WTC11 (cell line): ENCODE data around the gene MYPOP. TPM values are rescaled to one million over a fixed set of nuclear protein-coding genes. Genes with fewer than 3 reads are reported as not detected.
"Not testable (repeated sequence)": the region's sequence is repeated elsewhere in the genome, so short reads cannot be mapped to it uniquely, and the experiment has no call there.

ENCODE experiments used
- ATAC-seq: fragments of 200-7000 bp; cut with Tn5 transposase; 2 replicates; pipeline ENCODE4 v1.10.0; 2021; ENCODE audit warnings: mild to moderate bottlenecking, moderate library complexity
- CTCF ChIA-PET: fragments of 300-600 bp; sonication (Branson Sonifier 250); formaldehyde crosslinking; loops from one replicate; lab custom pipeline; 2021; ENCODE audit warnings: antibody characterized with exemption; lab: Charles Lee
- POLR2A ChIA-PET: fragments of 350-600 bp; sonication (Branson Sonifier 250); formaldehyde crosslinking; loops from one replicate; lab custom pipeline; 2021; ENCODE audit warnings: antibody characterized with exemption; lab: Charles Lee
- DNase-seq: peaks from one replicate; pipeline ENCODE4 v3.0.0; 2021; ENCODE audit warnings: low spot score
- H3K27ac Mint-ChIP-seq: 2 replicates; pipeline ENCODE4 v1.8.0; 2021; ENCODE audit warnings: mixed read lengths
- H3K27me3 Mint-ChIP-seq: 2 replicates; pipeline ENCODE4 v1.8.0; 2021; ENCODE audit warnings: low read depth, mild to moderate bottlenecking, moderate library complexity, mixed read lengths
- H3K36me3 Mint-ChIP-seq: 2 replicates; pipeline ENCODE4 v1.8.0; 2021; ENCODE audit warnings: mixed read lengths
- H3K4me1 Mint-ChIP-seq: 2 replicates; pipeline ENCODE4 v1.8.0; 2022; ENCODE audit warnings: mixed read lengths
- H3K4me3 Mint-ChIP-seq: 2 replicates; pipeline ENCODE4 v1.8.0; 2021; ENCODE audit warnings: mild to moderate bottlenecking, moderate library complexity, mixed read lengths
- H3K9me3 Mint-ChIP-seq: 2 replicates; pipeline ENCODE4 v1.8.0; 2021; ENCODE audit warnings: mixed read lengths
- CREM ChIP-seq: sonication (generic); formaldehyde crosslinking; IDR thresholded peaks from 2 replicates; pipeline ENCODE4 v1.8.1; 2022; ENCODE audit warnings: mild to moderate bottlenecking, missing genetic modification reagents, moderate library complexity
- ETV6 ChIP-seq: sonication (generic); formaldehyde crosslinking; IDR thresholded peaks from 2 replicates; pipeline ENCODE4 v1.8.1; 2022; ENCODE audit warnings: mild to moderate bottlenecking, missing genetic modification reagents
- FOXJ3 ChIP-seq: sonication (generic); formaldehyde crosslinking; IDR thresholded peaks from 2 replicates; pipeline ENCODE4 v1.9.0; 2021; ENCODE audit warnings: missing genetic modification reagents, mild to moderate bottlenecking, borderline replicate concordance
- JAZF1 ChIP-seq: fragments of 250-450 bp; sonication (Bioruptor Pico); IDR thresholded peaks from 2 replicates; pipeline ENCODE4 v1.9.0; 2021; ENCODE audit warnings: moderate library complexity, mild to moderate bottlenecking, inconsistent platforms
- JUN ChIP-seq: sonication (generic); formaldehyde crosslinking; IDR thresholded peaks from 2 replicates; pipeline ENCODE4 v1.8.0; 2023; ENCODE audit warnings: mild to moderate bottlenecking, missing genetic modification reagents
- NR1H2 ChIP-seq: sonication (generic); formaldehyde crosslinking; IDR thresholded peaks from 2 replicates; pipeline ENCODE4 v1.9.0; 2021; ENCODE audit warnings: mild to moderate bottlenecking, moderate library complexity, missing genetic modification reagents
- PRRX2 ChIP-seq: fragments of 250-450 bp; sonication (Bioruptor Pico); IDR thresholded peaks from 2 replicates; pipeline ENCODE4 v1.8.0; 2021; ENCODE audit warnings: mild to moderate bottlenecking
- SMAD4 ChIP-seq: sonication (generic); formaldehyde crosslinking; IDR thresholded peaks from 2 replicates; pipeline ENCODE4 v1.8.0; 2022; ENCODE audit warnings: mild to moderate bottlenecking, missing genetic modification reagents
- TCF7 ChIP-seq: sonication (generic); formaldehyde crosslinking; IDR thresholded peaks from 2 replicates; pipeline ENCODE4 v1.8.0; 2022; ENCODE audit warnings: mild to moderate bottlenecking, low read depth, missing genetic modification reagents, moderate library complexity
- ZNF219 ChIP-seq: sonication (generic); formaldehyde crosslinking; IDR thresholded peaks from 2 replicates; pipeline ENCODE4 v1.8.0; 2023; ENCODE audit warnings: missing genetic modification reagents, mild to moderate bottlenecking, borderline replicate concordance
- ZNF317 ChIP-seq: sonication (generic); formaldehyde crosslinking; IDR thresholded peaks from 2 replicates; pipeline ENCODE4 v1.8.1; 2023; ENCODE audit warnings: low read depth, mild to moderate bottlenecking, moderate library complexity, missing genetic modification reagents, borderline replicate concordance
- ZNF396 ChIP-seq: fragments of 250-450 bp; sonication (Bioruptor Pico); IDR thresholded peaks from 2 replicates; pipeline ENCODE4 v1.8.0; 2021; ENCODE audit warnings: mild to moderate bottlenecking, moderate library complexity, borderline replicate concordance
- ZNF416 ChIP-seq: fragments of 250-450 bp; sonication (Bioruptor Pico); IDR thresholded peaks from 2 replicates; pipeline ENCODE4 v1.9.0; 2021; ENCODE audit warnings: mild to moderate bottlenecking, inconsistent platforms
- total RNA-seq: library from RNA; stranded (reverse); gene quantifications from 3 replicates; pipeline ENCODE4 v1.2.3, GENCODE V29; 2021
- TF ChIP-seq, protein P1 (sequence below): fragments of 250-450 bp; sonication (Bioruptor Pico); IDR thresholded peaks from 2 replicates; pipeline ENCODE4 v1.8.0; 2021; ENCODE audit warnings: mild to moderate bottlenecking
- TF ChIP-seq, protein P2 (sequence below): sonication (generic); formaldehyde crosslinking; conservative IDR thresholded peaks from 2 replicates; pipeline ENCODE4 v1.8.1; 2022; ENCODE audit warnings: mild to moderate bottlenecking, missing genetic modification reagents
- TF ChIP-seq, protein P3 (sequence below): sonication (generic); formaldehyde crosslinking; IDR thresholded peaks from 2 replicates; pipeline ENCODE4 v1.8.0; 2022; ENCODE audit warnings: missing genetic modification reagents
- TF ChIP-seq, protein P4 (sequence below): fragments of 200-600 bp; IDR thresholded peaks from 2 replicates; pipeline ENCODE4 v1.8.0; 2022; ENCODE audit warnings: antibody characterized with exemption
- TF ChIP-seq, protein P5 (sequence below): sonication (generic); formaldehyde crosslinking; IDR thresholded peaks from 2 replicates; pipeline ENCODE4 v1.8.0; 2022; ENCODE audit warnings: mild to moderate bottlenecking, missing genetic modification reagents
- TF ChIP-seq, protein P6 (sequence below): fragments of 250-450 bp; sonication (Bioruptor Pico); IDR thresholded peaks from 2 replicates; pipeline ENCODE4 v1.9.0; 2021; ENCODE audit warnings: mild to moderate bottlenecking, borderline replicate concordance

Gene MYPOP
- total RNA-seq, 1 experiment from 2014 or later, result 13.6 TPM

DNA sequence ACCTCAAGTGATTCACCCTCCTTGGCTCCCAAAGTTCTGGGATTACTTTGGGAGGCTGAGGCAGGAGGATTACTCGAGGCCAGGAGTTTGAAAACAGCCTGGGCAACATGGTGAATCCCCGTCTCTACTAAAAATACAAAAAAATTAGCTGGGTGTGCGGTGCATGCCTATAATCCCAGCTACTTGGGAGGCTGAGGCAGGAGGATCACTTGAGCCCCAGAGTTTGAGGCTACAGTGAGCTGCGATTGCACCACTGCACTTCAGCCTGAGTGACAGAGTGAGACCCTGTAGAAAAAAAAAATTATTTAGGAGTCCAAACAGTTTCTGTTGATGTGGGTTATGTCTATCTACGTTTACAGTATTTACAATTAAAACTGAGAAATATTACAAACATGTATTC is 31.6 kb downstream of the MYPOP start:
- Mint-ChIP-seq H3K27me3 (no peaks in the 10 kb centered on the region), H3K36me3 (peaks cover 9% of the 10 kb centered on the region), H3K4me3 (no peak overlapping the region), H3K4me1 (peaks cover 39% of the 10 kb centered on the region), H3K27ac (no peak overlapping the region), H3K9me3 (no peaks in the 10 kb centered on the region)
- no peak for TF ChIP-seq SMAD4 (CRISPR knock-in tag)
- TF ChIP-seq, protein P1, sequence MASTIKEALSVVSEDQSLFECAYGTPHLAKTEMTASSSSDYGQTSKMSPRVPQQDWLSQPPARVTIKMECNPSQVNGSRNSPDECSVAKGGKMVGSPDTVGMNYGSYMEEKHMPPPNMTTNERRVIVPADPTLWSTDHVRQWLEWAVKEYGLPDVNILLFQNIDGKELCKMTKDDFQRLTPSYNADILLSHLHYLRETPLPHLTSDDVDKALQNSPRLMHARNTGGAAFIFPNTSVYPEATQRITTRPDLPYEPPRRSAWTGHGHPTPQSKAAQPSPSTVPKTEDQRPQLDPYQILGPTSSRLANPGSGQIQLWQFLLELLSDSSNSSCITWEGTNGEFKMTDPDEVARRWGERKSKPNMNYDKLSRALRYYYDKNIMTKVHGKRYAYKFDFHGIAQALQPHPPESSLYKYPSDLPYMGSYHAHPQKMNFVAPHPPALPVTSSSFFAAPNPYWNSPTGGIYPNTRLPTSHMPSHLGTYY (CRISPR knock-in tag), result no peak
- POLR2A ChIA-PET, result interaction anchor here (0.6 kb wide), 1 partner anchor 15 kb away, joined by 3 read pairs; the partner anchor contains the start of gene IRF2BP1
- DNase-seq, result no peak
- ATAC-seq, result no peak
- CTCF ChIA-PET, result interaction anchor here (1.7 to 2.2 kb wide), 2 partner anchors 54 kb away, joined by 5 to 7 read pairs; no protein-coding TSS in a partner anchor

DNA sequence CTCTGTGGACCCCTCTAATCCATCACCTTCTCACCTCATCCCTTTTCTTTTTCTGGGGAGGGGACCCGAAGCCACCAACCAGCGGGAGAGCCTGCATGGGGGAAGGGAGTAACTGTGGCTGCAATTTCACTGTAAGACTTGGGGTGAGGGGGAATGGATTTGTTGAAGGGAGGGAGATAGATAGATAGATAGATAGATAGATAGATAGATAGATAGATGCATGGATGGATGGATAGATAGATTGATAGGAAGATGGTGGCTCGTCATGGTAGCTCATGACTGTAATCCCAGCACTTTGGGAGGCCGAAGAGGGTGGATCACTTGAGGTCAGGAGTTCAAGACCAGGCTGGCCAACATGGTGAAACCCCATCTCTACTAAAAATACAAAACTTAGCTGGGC is 35.2 kb downstream of the MYPOP start:
- CTCF ChIA-PET, result interaction anchor here (1.5 kb wide), 1 partner anchor 50 kb away, joined by 4 read pairs; no protein-coding TSS in a partner anchor
- DNase-seq, H3K27me3 Mint-ChIP-seq, H3K9me3 Mint-ChIP-seq, H3K36me3 Mint-ChIP-seq, H3K27ac Mint-ChIP-seq, ATAC-seq, H3K4me3 Mint-ChIP-seq, POLR2A ChIA-PET: not testable (repeated sequence)
- H3K4me1 Mint-ChIP-seq, result peaks cover 38% of the 10 kb centered on the region

DNA sequence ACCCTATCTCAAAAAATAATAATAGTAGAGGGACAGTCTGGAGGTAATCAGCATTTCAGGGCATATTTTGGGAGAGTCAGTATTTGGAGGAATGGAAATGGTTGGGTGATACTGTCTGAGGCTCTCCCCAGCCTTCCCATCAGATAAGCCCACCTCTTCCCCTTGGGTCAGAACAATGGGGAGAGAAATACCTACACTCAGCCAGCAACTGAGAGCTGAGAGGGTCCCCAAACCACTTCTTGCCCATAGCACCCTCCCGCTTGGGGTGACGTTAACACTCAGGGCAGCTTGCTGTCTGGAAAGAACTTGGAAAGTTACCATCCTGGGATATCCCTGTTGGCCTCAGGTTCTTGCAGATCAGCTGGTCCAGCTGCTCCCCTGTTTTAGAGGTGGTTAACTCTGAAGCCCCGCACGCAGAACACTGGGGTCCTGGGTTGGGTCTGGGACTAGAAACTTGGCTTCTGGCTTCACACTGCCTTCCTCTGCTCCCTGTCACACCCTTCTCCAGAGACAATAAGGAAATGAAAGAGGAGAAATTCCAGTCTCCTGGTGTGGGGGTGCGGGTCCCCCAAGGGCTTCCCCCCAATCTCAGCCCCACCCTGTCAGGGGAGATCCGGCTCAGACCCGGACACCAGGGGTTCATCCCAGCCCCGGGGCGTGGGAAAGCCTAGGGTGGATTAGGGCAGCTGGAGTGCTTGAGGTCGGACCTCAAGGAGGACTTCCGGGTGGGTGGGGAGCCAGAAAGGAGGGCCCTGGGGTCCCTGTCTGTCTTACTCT is 35.8 kb downstream of the MYPOP start:
- Mint-ChIP-seq H3K9me3 (no peaks in the 10 kb centered on the region), H3K4me3 (peak overlapping the region; percentile 99), H3K27ac (peak overlapping the region; percentile 65), H3K27me3 (no peaks in the 10 kb centered on the region), H3K4me1 (peaks cover 43% of the 10 kb centered on the region), H3K36me3 (peaks cover under 1% of the 10 kb centered on the region)
- ATAC-seq, result no peak
- ChIA-PET POLR2A (interaction anchor here (1.4 kb wide), 1 partner anchor 19 kb away, joined by 5 read pairs; the partner anchor contains the start of gene IRF2BP1), CTCF (interaction anchor here (1.1 to 4.3 kb wide), 3 partner anchors 16 to 149 kb away, joined by 4 to 212 read pairs (median 4); partner anchors contain the start of gene IRF2BP1)
- DNase-seq, result no peak
- no peak for TF ChIP-seq ZNF396
- TF ChIP-seq, protein P2, sequence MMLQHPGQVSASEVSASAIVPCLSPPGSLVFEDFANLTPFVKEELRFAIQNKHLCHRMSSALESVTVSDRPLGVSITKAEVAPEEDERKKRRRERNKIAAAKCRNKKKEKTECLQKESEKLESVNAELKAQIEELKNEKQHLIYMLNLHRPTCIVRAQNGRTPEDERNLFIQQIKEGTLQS (CRISPR knock-in tag), result no peak
- TF ChIP-seq ETV6 (CRISPR knock-in tag), result no peak
- TF ChIP-seq, protein P3, sequence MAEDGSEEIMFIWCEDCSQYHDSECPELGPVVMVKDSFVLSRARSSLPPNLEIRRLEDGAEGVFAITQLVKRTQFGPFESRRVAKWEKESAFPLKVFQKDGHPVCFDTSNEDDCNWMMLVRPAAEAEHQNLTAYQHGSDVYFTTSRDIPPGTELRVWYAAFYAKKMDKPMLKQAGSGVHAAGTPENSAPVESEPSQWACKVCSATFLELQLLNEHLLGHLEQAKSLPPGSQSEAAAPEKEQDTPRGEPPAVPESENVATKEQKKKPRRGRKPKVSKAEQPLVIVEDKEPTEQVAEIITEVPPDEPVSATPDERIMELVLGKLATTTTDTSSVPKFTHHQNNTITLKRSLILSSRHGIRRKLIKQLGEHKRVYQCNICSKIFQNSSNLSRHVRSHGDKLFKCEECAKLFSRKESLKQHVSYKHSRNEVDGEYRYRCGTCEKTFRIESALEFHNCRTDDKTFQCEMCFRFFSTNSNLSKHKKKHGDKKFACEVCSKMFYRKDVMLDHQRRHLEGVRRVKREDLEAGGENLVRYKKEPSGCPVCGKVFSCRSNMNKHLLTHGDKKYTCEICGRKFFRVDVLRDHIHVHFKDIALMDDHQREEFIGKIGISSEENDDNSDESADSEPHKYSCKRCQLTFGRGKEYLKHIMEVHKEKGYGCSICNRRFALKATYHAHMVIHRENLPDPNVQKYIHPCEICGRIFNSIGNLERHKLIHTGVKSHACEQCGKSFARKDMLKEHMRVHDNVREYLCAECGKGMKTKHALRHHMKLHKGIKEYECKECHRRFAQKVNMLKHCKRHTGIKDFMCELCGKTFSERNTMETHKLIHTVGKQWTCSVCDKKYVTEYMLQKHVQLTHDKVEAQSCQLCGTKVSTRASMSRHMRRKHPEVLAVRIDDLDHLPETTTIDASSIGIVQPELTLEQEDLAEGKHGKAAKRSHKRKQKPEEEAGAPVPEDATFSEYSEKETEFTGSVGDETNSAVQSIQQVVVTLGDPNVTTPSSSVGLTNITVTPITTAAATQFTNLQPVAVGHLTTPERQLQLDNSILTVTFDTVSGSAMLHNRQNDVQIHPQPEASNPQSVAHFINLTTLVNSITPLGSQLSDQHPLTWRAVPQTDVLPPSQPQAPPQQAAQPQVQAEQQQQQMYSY, result no peak
- no peak for TF ChIP-seq CREM (CRISPR knock-in tag)
- no peak for TF ChIP-seq TCF7 (CRISPR knock-in tag)
- TF ChIP-seq, protein P4, sequence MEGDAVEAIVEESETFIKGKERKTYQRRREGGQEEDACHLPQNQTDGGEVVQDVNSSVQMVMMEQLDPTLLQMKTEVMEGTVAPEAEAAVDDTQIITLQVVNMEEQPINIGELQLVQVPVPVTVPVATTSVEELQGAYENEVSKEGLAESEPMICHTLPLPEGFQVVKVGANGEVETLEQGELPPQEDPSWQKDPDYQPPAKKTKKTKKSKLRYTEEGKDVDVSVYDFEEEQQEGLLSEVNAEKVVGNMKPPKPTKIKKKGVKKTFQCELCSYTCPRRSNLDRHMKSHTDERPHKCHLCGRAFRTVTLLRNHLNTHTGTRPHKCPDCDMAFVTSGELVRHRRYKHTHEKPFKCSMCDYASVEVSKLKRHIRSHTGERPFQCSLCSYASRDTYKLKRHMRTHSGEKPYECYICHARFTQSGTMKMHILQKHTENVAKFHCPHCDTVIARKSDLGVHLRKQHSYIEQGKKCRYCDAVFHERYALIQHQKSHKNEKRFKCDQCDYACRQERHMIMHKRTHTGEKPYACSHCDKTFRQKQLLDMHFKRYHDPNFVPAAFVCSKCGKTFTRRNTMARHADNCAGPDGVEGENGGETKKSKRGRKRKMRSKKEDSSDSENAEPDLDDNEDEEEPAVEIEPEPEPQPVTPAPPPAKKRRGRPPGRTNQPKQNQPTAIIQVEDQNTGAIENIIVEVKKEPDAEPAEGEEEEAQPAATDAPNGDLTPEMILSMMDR, result no peak
- no peak for TF ChIP-seq JAZF1 (CRISPR knock-in tag)
- no peak for TF ChIP-seq NR1H2 (CRISPR knock-in tag)
- TF ChIP-seq FOXJ3, result no peak
- no peak for TF ChIP-seq ZNF416
- no peak for TF ChIP-seq JUN (CRISPR knock-in tag)
- no peak for TF ChIP-seq PRRX2
- TF ChIP-seq ZNF219 (CRISPR knock-in tag), result no peak
- TF ChIP-seq, protein P5, sequence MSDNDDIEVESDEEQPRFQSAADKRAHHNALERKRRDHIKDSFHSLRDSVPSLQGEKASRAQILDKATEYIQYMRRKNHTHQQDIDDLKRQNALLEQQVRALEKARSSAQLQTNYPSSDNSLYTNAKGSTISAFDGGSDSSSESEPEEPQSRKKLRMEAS (CRISPR knock-in tag), result no peak
- no peak for TF ChIP-seq ZNF317 (CRISPR knock-in tag)
- no peak for TF ChIP-seq SMAD4 (CRISPR knock-in tag)
- TF ChIP-seq, protein P6, sequence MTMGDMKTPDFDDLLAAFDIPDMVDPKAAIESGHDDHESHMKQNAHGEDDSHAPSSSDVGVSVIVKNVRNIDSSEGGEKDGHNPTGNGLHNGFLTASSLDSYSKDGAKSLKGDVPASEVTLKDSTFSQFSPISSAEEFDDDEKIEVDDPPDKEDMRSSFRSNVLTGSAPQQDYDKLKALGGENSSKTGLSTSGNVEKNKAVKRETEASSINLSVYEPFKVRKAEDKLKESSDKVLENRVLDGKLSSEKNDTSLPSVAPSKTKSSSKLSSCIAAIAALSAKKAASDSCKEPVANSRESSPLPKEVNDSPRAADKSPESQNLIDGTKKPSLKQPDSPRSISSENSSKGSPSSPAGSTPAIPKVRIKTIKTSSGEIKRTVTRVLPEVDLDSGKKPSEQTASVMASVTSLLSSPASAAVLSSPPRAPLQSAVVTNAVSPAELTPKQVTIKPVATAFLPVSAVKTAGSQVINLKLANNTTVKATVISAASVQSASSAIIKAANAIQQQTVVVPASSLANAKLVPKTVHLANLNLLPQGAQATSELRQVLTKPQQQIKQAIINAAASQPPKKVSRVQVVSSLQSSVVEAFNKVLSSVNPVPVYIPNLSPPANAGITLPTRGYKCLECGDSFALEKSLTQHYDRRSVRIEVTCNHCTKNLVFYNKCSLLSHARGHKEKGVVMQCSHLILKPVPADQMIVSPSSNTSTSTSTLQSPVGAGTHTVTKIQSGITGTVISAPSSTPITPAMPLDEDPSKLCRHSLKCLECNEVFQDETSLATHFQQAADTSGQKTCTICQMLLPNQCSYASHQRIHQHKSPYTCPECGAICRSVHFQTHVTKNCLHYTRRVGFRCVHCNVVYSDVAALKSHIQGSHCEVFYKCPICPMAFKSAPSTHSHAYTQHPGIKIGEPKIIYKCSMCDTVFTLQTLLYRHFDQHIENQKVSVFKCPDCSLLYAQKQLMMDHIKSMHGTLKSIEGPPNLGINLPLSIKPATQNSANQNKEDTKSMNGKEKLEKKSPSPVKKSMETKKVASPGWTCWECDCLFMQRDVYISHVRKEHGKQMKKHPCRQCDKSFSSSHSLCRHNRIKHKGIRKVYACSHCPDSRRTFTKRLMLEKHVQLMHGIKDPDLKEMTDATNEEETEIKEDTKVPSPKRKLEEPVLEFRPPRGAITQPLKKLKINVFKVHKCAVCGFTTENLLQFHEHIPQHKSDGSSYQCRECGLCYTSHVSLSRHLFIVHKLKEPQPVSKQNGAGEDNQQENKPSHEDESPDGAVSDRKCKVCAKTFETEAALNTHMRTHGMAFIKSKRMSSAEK (CRISPR knock-in tag), result no peak
